ENCODE data around the gene LRCH1. TPM values are rescaled to one million over a fixed set of nuclear protein-coding genes. Genes with fewer than 3 reads are reported as not detected.

LRCH1 gene, protein sequence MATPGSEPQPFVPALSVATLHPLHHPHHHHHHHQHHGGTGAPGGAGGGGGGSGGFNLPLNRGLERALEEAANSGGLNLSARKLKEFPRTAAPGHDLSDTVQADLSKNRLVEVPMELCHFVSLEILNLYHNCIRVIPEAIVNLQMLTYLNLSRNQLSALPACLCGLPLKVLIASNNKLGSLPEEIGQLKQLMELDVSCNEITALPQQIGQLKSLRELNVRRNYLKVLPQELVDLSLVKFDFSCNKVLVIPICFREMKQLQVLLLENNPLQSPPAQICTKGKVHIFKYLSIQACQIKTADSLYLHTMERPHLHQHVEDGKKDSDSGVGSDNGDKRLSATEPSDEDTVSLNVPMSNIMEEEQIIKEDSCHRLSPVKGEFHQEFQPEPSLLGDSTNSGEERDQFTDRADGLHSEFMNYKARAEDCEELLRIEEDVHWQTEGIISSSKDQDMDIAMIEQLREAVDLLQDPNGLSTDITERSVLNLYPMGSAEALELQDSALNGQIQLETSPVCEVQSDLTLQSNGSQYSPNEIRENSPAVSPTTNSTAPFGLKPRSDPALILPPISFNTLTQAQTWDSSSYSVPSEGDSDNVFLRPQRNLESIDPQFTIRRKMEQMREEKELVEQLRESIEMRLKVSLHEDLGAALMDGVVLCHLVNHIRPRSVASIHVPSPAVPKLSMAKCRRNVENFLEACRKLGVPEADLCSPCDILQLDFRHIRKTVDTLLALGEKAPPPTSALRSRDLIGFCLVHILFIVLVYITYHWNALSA
- total RNA-seq: 7.5 and 14.6 TPM in 2 replicates
- polyA plus RNA-seq: 6.0 and 13.6 TPM in 2 replicates

DNA sequence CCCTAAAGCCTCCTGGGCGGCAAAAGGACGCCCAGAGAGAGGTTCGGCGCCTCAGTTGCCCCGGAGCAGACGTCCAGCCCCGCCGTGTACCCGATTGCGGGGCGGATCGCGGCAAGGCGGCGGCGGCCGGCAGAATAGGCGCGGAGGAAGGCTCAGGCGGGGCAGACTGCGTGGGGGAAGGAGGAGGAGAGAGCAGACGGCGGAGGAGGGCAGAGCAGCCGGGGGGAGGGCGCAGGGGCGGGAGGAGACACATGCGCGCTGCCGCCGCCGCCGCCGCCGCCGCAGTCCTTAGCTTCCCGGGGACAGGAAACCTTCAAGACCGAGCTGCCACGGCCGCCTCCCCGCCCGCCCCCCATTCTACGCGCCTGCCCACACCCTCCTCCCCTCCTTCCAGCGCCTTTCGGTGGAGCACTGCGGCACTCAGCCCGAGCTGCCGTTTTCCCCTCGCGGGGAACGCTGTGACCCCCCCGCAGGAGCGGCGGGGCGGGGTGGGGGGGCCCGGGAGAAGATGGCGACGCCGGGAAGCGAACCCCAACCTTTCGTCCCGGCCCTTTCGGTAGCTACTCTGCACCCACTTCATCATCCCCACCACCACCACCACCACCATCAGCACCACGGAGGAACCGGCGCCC is at the start of gene LRCH1:
Gene LRCH1, plus strand, starts transcription at position 282 of the 632 bp plus-strand sequence. Its CDS starts 227 bp downstream, at position 509.
- TF ChIP-seq, protein P1, sequence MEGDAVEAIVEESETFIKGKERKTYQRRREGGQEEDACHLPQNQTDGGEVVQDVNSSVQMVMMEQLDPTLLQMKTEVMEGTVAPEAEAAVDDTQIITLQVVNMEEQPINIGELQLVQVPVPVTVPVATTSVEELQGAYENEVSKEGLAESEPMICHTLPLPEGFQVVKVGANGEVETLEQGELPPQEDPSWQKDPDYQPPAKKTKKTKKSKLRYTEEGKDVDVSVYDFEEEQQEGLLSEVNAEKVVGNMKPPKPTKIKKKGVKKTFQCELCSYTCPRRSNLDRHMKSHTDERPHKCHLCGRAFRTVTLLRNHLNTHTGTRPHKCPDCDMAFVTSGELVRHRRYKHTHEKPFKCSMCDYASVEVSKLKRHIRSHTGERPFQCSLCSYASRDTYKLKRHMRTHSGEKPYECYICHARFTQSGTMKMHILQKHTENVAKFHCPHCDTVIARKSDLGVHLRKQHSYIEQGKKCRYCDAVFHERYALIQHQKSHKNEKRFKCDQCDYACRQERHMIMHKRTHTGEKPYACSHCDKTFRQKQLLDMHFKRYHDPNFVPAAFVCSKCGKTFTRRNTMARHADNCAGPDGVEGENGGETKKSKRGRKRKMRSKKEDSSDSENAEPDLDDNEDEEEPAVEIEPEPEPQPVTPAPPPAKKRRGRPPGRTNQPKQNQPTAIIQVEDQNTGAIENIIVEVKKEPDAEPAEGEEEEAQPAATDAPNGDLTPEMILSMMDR (IDR thresholded peaks at IDR 0.05; ENCODE audit: low read depth, low read length): no peak
- Histone ChIP-seq H3K4me3 (peak within 1 kb of the TSS; percentile 97), H3K9me3 (ENCODE audit: low read depth) (no peaks in the 10 kb centered on the region), H3K27ac (peak within 1 kb of the TSS; percentile 42), H3K4me1 (ENCODE audit: low read depth) (peaks cover 4% of the 10 kb centered on the region), H3K36me3 (no peaks in the 10 kb centered on the region), H3K27me3 (no peaks in the 10 kb centered on the region)
- peak; percentile 94 to 96 for DNase-seq (ENCODE audit: low read depth in 1 of 2, low spot score in 1 of 2)

DNA sequence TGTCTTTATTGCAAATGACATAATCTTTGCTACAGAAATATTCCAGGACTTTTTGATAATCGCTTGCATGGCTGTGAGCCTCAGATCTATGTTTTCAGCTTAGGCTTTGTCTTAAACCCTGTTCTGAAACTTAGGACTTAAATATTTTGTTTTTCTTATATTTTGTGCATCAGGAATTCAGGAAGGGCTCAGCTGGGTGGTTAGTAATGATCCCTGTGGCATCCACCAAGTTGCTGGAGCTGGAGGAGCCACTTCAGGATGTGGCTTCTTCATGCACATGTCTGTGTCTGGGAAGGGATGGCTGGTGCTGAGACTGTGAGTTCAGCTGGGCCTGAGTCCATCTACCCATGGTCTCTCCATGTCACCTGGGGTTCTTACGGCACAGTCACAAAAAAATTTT is 48.9 kb upstream of the LRCH1 start:
- Histone ChIP-seq H3K9me3 (ENCODE audit: low read depth) (no peaks in the 10 kb centered on the region), H3K27ac (no peak overlapping the region), H3K4me1 (ENCODE audit: low read depth) (peaks cover 16% of the 10 kb centered on the region), H3K4me3 (no peak overlapping the region), H3K36me3 (no peaks in the 10 kb centered on the region), H3K27me3 (no peaks in the 10 kb centered on the region)
- TF ChIP-seq, protein P1 (IDR thresholded peaks at IDR 0.05; ENCODE audit: low read depth, low read length): no peak
- DNase-seq (ENCODE audit: low read depth in 1 of 2, low spot score in 1 of 2): no peak

DNA sequence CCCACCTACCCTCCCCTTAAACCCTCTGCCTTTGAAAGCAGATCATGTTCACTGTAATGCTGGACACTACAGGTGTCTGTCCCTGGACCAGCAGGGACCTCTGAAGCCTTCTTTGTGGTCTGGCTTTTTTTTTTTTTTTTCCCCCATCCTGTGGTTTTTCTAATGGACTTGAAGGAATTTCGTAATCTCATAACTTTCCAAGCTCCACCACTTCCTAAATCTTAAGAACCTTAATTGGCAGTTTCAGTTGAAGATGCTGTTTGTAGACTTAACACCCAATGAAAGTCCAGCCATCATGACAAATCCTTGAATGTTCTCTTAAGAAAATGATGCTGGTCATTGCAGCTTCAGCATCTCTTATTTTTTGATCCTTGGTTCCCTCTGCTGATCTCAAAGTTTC is 45.0 kb upstream of the LRCH1 start:
- no peaks in the 10 kb centered on the region for H3K36me3 ChIP-seq
- peaks cover 6% of the 10 kb centered on the region for H3K4me1 ChIP-seq (ENCODE audit: low read depth)
- H3K4me3 ChIP-seq: no peak overlapping the region
- H3K9me3 ChIP-seq (ENCODE audit: low read depth): no peaks in the 10 kb centered on the region
- DNase-seq (ENCODE audit: low read depth in 1 of 2, low spot score in 1 of 2): no peak
- no peak overlapping the region for H3K27ac ChIP-seq
- TF ChIP-seq, protein P1 (IDR thresholded peaks at IDR 0.05; ENCODE audit: low read depth, low read length): no peak
- no peaks in the 10 kb centered on the region for H3K27me3 ChIP-seq

DNA sequence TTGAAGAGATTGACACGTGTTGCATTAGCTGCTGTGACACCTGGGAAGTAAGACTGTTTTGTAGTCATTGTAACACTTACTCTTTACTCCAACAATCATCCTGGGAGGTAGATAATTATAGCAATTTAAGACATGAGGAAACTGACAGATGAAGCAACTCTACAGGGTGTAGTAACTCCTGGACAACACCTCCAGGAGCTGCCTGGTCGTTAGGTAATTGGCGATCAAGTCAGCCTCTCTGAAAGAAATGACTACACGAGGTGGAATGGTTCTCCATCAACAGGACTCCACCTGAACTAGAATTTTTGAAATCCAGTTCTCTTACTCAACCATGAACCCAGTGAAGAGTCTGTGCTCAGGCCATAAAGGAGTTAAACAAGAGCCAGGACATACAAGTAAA is 43.0 kb upstream of the LRCH1 start:
- no peak for DNase-seq (ENCODE audit: low read depth in 1 of 2, low spot score in 1 of 2)
- Histone ChIP-seq H3K9me3 (ENCODE audit: low read depth) (no peaks in the 10 kb centered on the region), H3K27ac (no peak overlapping the region), H3K27me3 (no peaks in the 10 kb centered on the region), H3K36me3 (no peaks in the 10 kb centered on the region), H3K4me1 (ENCODE audit: low read depth) (peaks cover 6% of the 10 kb centered on the region), H3K4me3 (no peak overlapping the region)
- TF ChIP-seq, protein P1 (IDR thresholded peaks at IDR 0.05; ENCODE audit: low read depth, low read length): no peak

DNA sequence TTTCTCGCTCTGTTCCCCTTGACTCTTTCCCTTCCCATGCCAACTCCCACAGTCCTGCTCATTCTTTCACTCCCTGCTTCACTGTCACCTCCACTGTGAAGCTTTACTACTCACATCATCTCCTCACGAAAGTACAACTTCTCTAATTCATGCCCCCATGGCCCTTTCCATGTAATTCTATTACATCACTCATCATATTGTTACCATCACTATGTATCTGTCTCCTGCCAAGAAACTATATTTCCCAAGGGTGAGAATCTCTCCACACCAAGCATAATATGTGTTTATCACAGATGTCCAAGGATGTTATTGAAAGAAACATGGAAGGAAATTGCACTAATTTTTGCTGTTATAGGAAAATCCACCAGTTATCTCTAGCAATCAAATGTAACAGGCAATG is 37.2 kb upstream of the LRCH1 start:
- no peaks in the 10 kb centered on the region for H3K27me3 ChIP-seq
- H3K27ac ChIP-seq: no peak overlapping the region
- no peaks in the 10 kb centered on the region for H3K9me3 ChIP-seq (ENCODE audit: low read depth)
- DNase-seq (ENCODE audit: low read depth in 1 of 2, low spot score in 1 of 2): no peak
- H3K4me1 ChIP-seq (ENCODE audit: low read depth): peaks cover 8% of the 10 kb centered on the region
- H3K4me3 ChIP-seq: no peak overlapping the region
- no peaks in the 10 kb centered on the region for H3K36me3 ChIP-seq
- TF ChIP-seq, protein P1 (IDR thresholded peaks at IDR 0.05; ENCODE audit: low read depth, low read length): no peak

All from cardiac muscle cell (in vitro differentiated cells and primary cell).